Stimulated activated CD4-positive, alpha-beta T cell treated with anti-CD3 and anti-CD28 coated beads, Interleukin-2, amount 100 ng/mL, for 4 hours (primary cell): ENCODE data around the gene PRSS12.
"Not testable (repeated sequence)": the region's sequence is repeated elsewhere in the genome, so short reads cannot be mapped to it uniquely, and the experiment has no call there.

ENCODE experiments used
- DNase-seq: peaks from one replicate; pipeline ENCODE4 v3.0.0-alpha.2; 2020; ENCODE audit warnings: low read depth

PRSS12 gene

GRCh38 chr4:118352843-118353533 is at the start of gene PRSS12:
Gene PRSS12 (minus strand): TSS chr4:118353003. CDS start chr4:118352720, 283 bp downstream.
- DNase-seq, result peak; percentile 5

- no peak for DNase-seq
Measured at GRCh38 chr4:118400356-118400755, 47.6 kb upstream of the PRSS12 start.

- DNase-seq, result not testable (repeated sequence)
Measured at GRCh38 chr4:118399883-118400282, 47.1 kb upstream of the PRSS12 start.

GRCh38 chr4:118398226-118399090 is 45.7 kb upstream of the PRSS12 start:
- no peak for DNase-seq

GRCh38 chr4:118397623-118397979 is 44.8 kb upstream of the PRSS12 start:
- DNase-seq, result no peak

GRCh38 chr4:118396881-118397622 is 44.2 kb upstream of the PRSS12 start:
- no peak for DNase-seq

GRCh38 chr4:118395057-118395644 is 42.3 kb upstream of the PRSS12 start:
- DNase-seq, result no peak

- not testable (repeated sequence) for DNase-seq
Measured at GRCh38 chr4:118392509-118392908, 39.7 kb upstream of the PRSS12 start.

- no peak for DNase-seq
Measured at GRCh38 chr4:118390121-118390520, 37.3 kb upstream of the PRSS12 start.

- DNase-seq, result no peak
Measured at GRCh38 chr4:118389721-118390120, 36.9 kb upstream of the PRSS12 start.

- DNase-seq, result no peak
Measured at GRCh38 chr4:118388606-118389005, 35.8 kb upstream of the PRSS12 start.

GRCh38 chr4:118381902-118382301 is 29.1 kb upstream of the PRSS12 start:
- DNase-seq, result no peak

- no peak for DNase-seq
Measured at GRCh38 chr4:118373614-118374255, 20.9 kb upstream of the PRSS12 start.

GRCh38 chr4:118372251-118372650 is 19.4 kb upstream of the PRSS12 start:
- no peak for DNase-seq

GRCh38 chr4:118369231-118369630 is 16.4 kb upstream of the PRSS12 start:
- DNase-seq, result no peak

GRCh38 chr4:118367872-118368271 is 15.1 kb upstream of the PRSS12 start:
- DNase-seq, result no peak

- no peak for DNase-seq
Measured at GRCh38 chr4:118367361-118367760, 14.6 kb upstream of the PRSS12 start.

GRCh38 chr4:118363166-118363565 is 10.4 kb upstream of the PRSS12 start:
- DNase-seq, result no peak

- no peak for DNase-seq
Measured at GRCh38 chr4:118361192-118361591, 8.4 kb upstream of the PRSS12 start.

- no peak for DNase-seq
Measured at GRCh38 chr4:118360106-118360505, 7.3 kb upstream of the PRSS12 start.

GRCh38 chr4:118357601-118358000 is 4.8 kb upstream of the PRSS12 start:
- no peak for DNase-seq

GRCh38 chr4:118356731-118357130 is 3.9 kb upstream of the PRSS12 start:
- DNase-seq, result no peak
